Middle frontal gyrus (tissue), 1 donor: ENCODE data around the gene CLDN14.

Experiments used
- DNase-seq: peaks from one replicate; pipeline ENCODE4 v3.0.0-alpha.2; 2015; ENCODE audit warnings: low spot score; ENCODE audit errors: extremely low spot score

The CLDN14 gene

GRCh38 chr21:36479415-36480402 lies at the start of gene CLDN14:
Gene CLDN14, minus strand, starts transcription at chr21:36480122. Its CDS starts 18,427 bp downstream, at chr21:36461695.
- DNase-seq: no peak

- DNase-seq: no peak
These were observed 48.8 kb upstream of the CLDN14 start for GRCh38 chr21:36528716-36529115.

GRCh38 chr21:36527317-36527716 lies 47.4 kb upstream of the CLDN14 start:
- no peak for DNase-seq

GRCh38 chr21:36526104-36526503 lies 46.2 kb upstream of the CLDN14 start:
- DNase-seq: no peak

GRCh38 chr21:36524477-36524876 lies 44.6 kb upstream of the CLDN14 start:
- DNase-seq: no peak

GRCh38 chr21:36522219-36522808 lies 42.4 kb upstream of the CLDN14 start:
- no peak for DNase-seq

- DNase-seq: no peak
These were observed 39.1 kb upstream of the CLDN14 start for GRCh38 chr21:36518883-36519492.

GRCh38 chr21:36517366-36518075 lies 37.6 kb upstream of the CLDN14 start:
- DNase-seq: no peak

GRCh38 chr21:36516281-36516680 lies 36.4 kb upstream of the CLDN14 start:
- DNase-seq: no peak

GRCh38 chr21:36513430-36513829 lies 33.5 kb upstream of the CLDN14 start:
- no peak for DNase-seq

- no peak for DNase-seq
These were observed 33.0 kb upstream of the CLDN14 start for GRCh38 chr21:36512971-36513370.

- DNase-seq: no peak
These were observed 31.7 kb upstream of the CLDN14 start for GRCh38 chr21:36511484-36512220.

- DNase-seq: no peak
These were observed 31.0 kb upstream of the CLDN14 start for GRCh38 chr21:36510911-36511310.

GRCh38 chr21:36509973-36510664 lies 30.2 kb upstream of the CLDN14 start:
- DNase-seq: no peak

GRCh38 chr21:36508948-36509347 lies 29.0 kb upstream of the CLDN14 start:
- no peak for DNase-seq

GRCh38 chr21:36507397-36508018 lies 27.6 kb upstream of the CLDN14 start:
- no peak for DNase-seq

- DNase-seq: no peak
These were observed 26.6 kb upstream of the CLDN14 start for GRCh38 chr21:36506482-36506881.

- peak; percentile 34 for DNase-seq
These were observed 24.4 kb upstream of the CLDN14 start for GRCh38 chr21:36504067-36505058.

GRCh38 chr21:36502365-36502764 lies 22.4 kb upstream of the CLDN14 start:
- DNase-seq: no peak
